HepG2 (cell line): ENCODE results near the gene MYCBPAP. TPM values are rescaled to one million over a fixed set of nuclear protein-coding genes. Genes with fewer than 3 reads are reported as not detected.

Source experiments
- ATAC-seq: fragments of 200-7000 bp; cut with Tn5 transposase; 3 replicates; pipeline ENCODE4 v1.9.1; 2020; ENCODE audit warnings: mild to moderate bottlenecking, moderate library complexity
- BruUV-seq: library from RNA; stranded (reverse); fragments of 400-500 nt; replicated peaks from 2 replicates; lab custom pipeline; 2021; lab: Mats Ljungman, UMichigan
- CTCF ChIA-PET: fragments of 300-600 bp; formaldehyde crosslinking; extraction: SDS; loops from one replicate; lab custom pipeline; 2021; ENCODE audit warnings: low total read pairs, inconsistent platforms, low intra/inter-chr PET ratio; lab: Yijun Ruan, JAX
- POLR2A ChIA-PET: fragments of 350-600 bp; sonication (Branson Sonifier 250); formaldehyde crosslinking; loops from one replicate; lab custom pipeline; 2020; ENCODE audit warnings: antibody characterized with exemption, inconsistent platforms; lab: Yijun Ruan, JAX
- DNase-seq: peaks from one replicate; pipeline ENCODE4 v3.0.0-alpha.2; 2015; ENCODE audit warnings: low spot score
- FAIRE-seq: peaks from 3 replicates; lab custom pipeline; 2011; peaks lifted over from hg19 to GRCh38; lab: Jason Lieb, UNC
- H2AFZ ChIP-seq: one replicate; pipeline ENCODE4 v1.6.1; 2011; ENCODE audit warnings: low read length, inconsistent platforms
- H3K27ac ChIP-seq: fragments of 300-600 bp; 3 replicates; pipeline ENCODE4 v1.8.0; 2011; ENCODE audit warnings: mixed run types, mild to moderate bottlenecking, mixed read lengths, low read length, inconsistent platforms; ENCODE audit not compliant: insufficient read depth; ENCODE audit errors: extremely low read length
- H3K27me3 ChIP-seq, 2 experiments: fragments of 200-600 bp in 1 of 2; 2 replicates in 1 of 2; 3 replicates in 1 of 2; pipeline versions ENCODE4 v1.6.0 to v1.8.0; 2011; ENCODE audit warnings: low read length in 2 of 2, mild to moderate bottlenecking in 2 of 2, moderate library complexity in 2 of 2, inconsistent platforms in 1 of 2; ENCODE audit not compliant: insufficient read depth in 2 of 2, control insufficient read depth in 1 of 2
- H3K36me3 ChIP-seq, 2 experiments: fragments of 200-600 bp in 1 of 2; replicated peaks in 1 of 2; 2 replicates in 1 of 2; 3 replicates in 1 of 2; pipeline versions ENCODE4 v1.5.1 to v1.8.0; 2011; ENCODE audit warnings: low read length in 2 of 2, inconsistent platforms in 1 of 2; ENCODE audit not compliant: insufficient read depth in 2 of 2, control insufficient read depth in 1 of 2
- H3K4me1 ChIP-seq: 2 replicates; pipeline ENCODE4 v1.5.1; 2012; ENCODE audit warnings: low read length, inconsistent platforms; ENCODE audit not compliant: insufficient read depth
- H3K4me2 ChIP-seq: 2 replicates; pipeline ENCODE4 v1.6.0; 2011; ENCODE audit warnings: low read depth, low read length, inconsistent platforms
- H3K4me3 ChIP-seq, 3 experiments: fragments of 200-600 bp in 1 of 3; sonication (generic), shearing (Covaris generic) in 1 of 3; replicated peaks in 1 of 3; 2 replicates each; pipeline ENCODE4 v1.5.1; 2011 to 2016; ENCODE audit warnings: low read length in 3 of 3, inconsistent platforms in 2 of 3, low read depth in 2 of 3, mild to moderate bottlenecking in 2 of 3, control low read depth in 1 of 3, mixed read lengths in 1 of 3; ENCODE audit not compliant: insufficient read depth in 1 of 3
- H3K79me2 ChIP-seq: one replicate; pipeline ENCODE4 v1.6.1; 2011; ENCODE audit warnings: low read length, inconsistent platforms; ENCODE audit not compliant: insufficient read depth
- H3K9ac ChIP-seq: 2 replicates; pipeline ENCODE4 v1.6.0; 2011; ENCODE audit warnings: mild to moderate bottlenecking, low read depth, low read length, inconsistent platforms; ENCODE audit not compliant: insufficient read depth
- H3K9me3 ChIP-seq: 2 replicates; pipeline ENCODE4 v1.5.1; 2012; ENCODE audit warnings: mild to moderate bottlenecking, low read length
- H4K20me1 ChIP-seq: 2 replicates; pipeline ENCODE4 v1.6.0; 2011; ENCODE audit warnings: inconsistent platforms, mild to moderate bottlenecking, low read length, moderate library complexity; ENCODE audit not compliant: insufficient read depth
- HDAC1 ChIP-seq: sonication (generic); formaldehyde crosslinking; IDR thresholded peaks from 2 replicates; pipeline ENCODE4 v1.5.1; 2020; ENCODE audit warnings: mild to moderate bottlenecking, missing genetic modification reagents
- HNRNPL ChIP-seq: fragments of 200-400 bp; formaldehyde crosslinking; IDR thresholded peaks from 2 replicates; pipeline ENCODE4 v1.6.1; 2017; ENCODE audit warnings: mild to moderate bottlenecking, low read depth, low read length
- ONECUT2 ChIP-seq: sonication (generic); formaldehyde crosslinking; IDR thresholded peaks from 2 replicates; pipeline ENCODE4 v1.4.0; 2020; ENCODE audit warnings: missing genetic modification reagents
- RBM39 ChIP-seq: fragments of 200-400 bp; formaldehyde crosslinking; IDR thresholded peaks from one replicate; pipeline ENCODE4 v1.6.1; 2018; ENCODE audit warnings: antibody characterized with exemption, mild to moderate bottlenecking, low read depth, low read length; ENCODE audit not compliant: poor library complexity, severe bottlenecking
- SAP130 ChIP-seq: IDR thresholded peaks from 2 replicates; pipeline ENCODE4 v1.6.1; 2016; ENCODE audit warnings: low read depth
- SIN3A ChIP-seq: IDR thresholded peaks from 2 replicates; pipeline ENCODE4 v1.6.1; 2011; ENCODE audit warnings: low read depth, mild to moderate bottlenecking, control low read depth, low read length, borderline replicate concordance
- ZFY ChIP-seq: sonication (generic); formaldehyde crosslinking; IDR thresholded peaks from 2 replicates; pipeline ENCODE4 v1.4.0; 2020; ENCODE audit warnings: missing genetic modification reagents
- ZMAT3 ChIP-seq: sonication (generic); formaldehyde crosslinking; conservative IDR thresholded peaks from 2 replicates; pipeline ENCODE4 v1.7.0; 2021; ENCODE audit warnings: missing genetic modification reagents
- ZNF17 ChIP-seq: sonication (generic); formaldehyde crosslinking; IDR thresholded peaks from 2 replicates; pipeline ENCODE4 v1.5.0; 2020; ENCODE audit warnings: mild to moderate bottlenecking, missing genetic modification reagents
- ZNF205 ChIP-seq: IDR thresholded peaks from 2 replicates; pipeline ENCODE4 v1.6.1; 2018; ENCODE audit warnings: missing biosample characterization, missing genetic modification reagents
- ZNF44 ChIP-seq: sonication (generic); formaldehyde crosslinking; IDR thresholded peaks from 2 replicates; pipeline ENCODE4 v1.5.1; 2020; ENCODE audit warnings: mild to moderate bottlenecking, missing genetic modification reagents
- ZNF781 ChIP-seq: sonication (generic); formaldehyde crosslinking; IDR thresholded peaks from 2 replicates; pipeline ENCODE4 v1.5.1; 2020; ENCODE audit warnings: borderline replicate concordance, mild to moderate bottlenecking, missing genetic modification reagents; ENCODE audit errors: not compliant biosample characterization
- ZNF891 ChIP-seq: sonication (generic); formaldehyde crosslinking; IDR thresholded peaks from 2 replicates; pipeline ENCODE4 v1.5.0; 2020; ENCODE audit warnings: mild to moderate bottlenecking, missing genetic modification reagents
- WGBS: methylation state at CpG from one replicate; pipeline ENCODE4 v1.1.6; 2017; ENCODE audit warnings: low lambda C conversion rate; 5-methylcytosine and 5-hydroxymethylcytosine counted together
- in situ Hi-C: cut with HindIII; loops from 2 replicates; pipeline ENCODE4 v1.10.0; 2017; ENCODE audit warnings: low pct_unique_long_range_greater_than_20kb; ENCODE audit not compliant: extremely low pct_ligation_motif_present
- intact Hi-C: fragments of 100-400 bp; cut with micrococcal nuclease; formaldehyde crosslinking; loops from one replicate; pipeline ENCODE4 v1.10.0; 2022; ENCODE audit not compliant: unreplicated experiment
- polyA plus RNA-seq, 8 experiments: library from polyadenylated mRNA; depleted of rRNA in 3 of 8; stranded (reverse) in 7 of 8; unstranded in 1 of 8; fragments of >200 nt; fragmentation: Illumina TruSeq in 4 of 8; extraction: Trizol in 4 of 8; gene quantifications; 2 replicates each; pipeline versions ENCODE4 v1.2.1 to v1.2.3, GENCODE V29; 2011 to 2016; ENCODE audit warnings: low read depth in 4 of 8, missing spikeins in 1 of 8, mixed read lengths in 1 of 8; ENCODE audit not compliant: insufficient read depth in 1 of 8
- total RNA-seq, 5 experiments: library from RNA; depleted of rRNA; stranded (reverse); fragments of >200 nt; fragmentation: Illumina TruSeq; extraction: Trizol; gene quantifications; 2 replicates each; pipeline ENCODE4 v1.2.3, GENCODE V29; 2016; ENCODE audit warnings: low read depth in 1 of 5
- TF ChIP-seq, protein P1 (sequence below): sonication (generic); formaldehyde crosslinking; IDR thresholded peaks from 2 replicates; pipeline ENCODE4 v1.4.0; 2020; ENCODE audit warnings: missing genetic modification reagents, mild to moderate bottlenecking, borderline replicate concordance
- TF ChIP-seq, protein P2 (sequence below): sonication (generic); formaldehyde crosslinking; conservative IDR thresholded peaks from 2 replicates; pipeline ENCODE4 v1.4.0; 2020; ENCODE audit warnings: mild to moderate bottlenecking, missing genetic modification reagents, moderate library complexity
- TF ChIP-seq, protein P3 (sequence below): sonication (generic); formaldehyde crosslinking; IDR thresholded peaks from 2 replicates; pipeline ENCODE4 v1.4.0; 2020; ENCODE audit warnings: mild to moderate bottlenecking, missing genetic modification reagents
- TF ChIP-seq, protein P4 (sequence below): sonication (generic); formaldehyde crosslinking; IDR thresholded peaks from 2 replicates; pipeline ENCODE4 v1.5.1; 2020; ENCODE audit warnings: mild to moderate bottlenecking, moderate library complexity, missing genetic modification reagents

The MYCBPAP gene
- total and polyA plus RNA-seq, 2 of the 13 experiments (the other 11 are each of a cell fraction or from before 2014, with no cell fraction given): 0.22 to 0.24 TPM

DNA sequence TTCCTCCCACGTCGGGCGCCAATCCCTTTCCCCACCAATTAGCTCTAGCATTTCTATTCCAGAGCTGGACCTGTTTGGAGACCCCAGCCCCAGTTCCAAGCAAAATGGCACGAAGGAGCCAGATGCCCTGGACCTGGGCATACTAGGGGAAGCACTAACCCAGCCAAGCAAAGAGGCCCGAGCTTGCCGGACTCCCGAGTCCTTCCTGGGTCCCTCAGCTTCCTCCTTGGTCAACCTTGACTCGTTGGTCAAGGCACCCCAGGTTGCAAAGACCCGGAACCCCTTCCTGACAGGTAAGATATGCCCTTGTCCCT lies 33.1 kb downstream of the MYCBPAP start:
- H3K9ac ChIP-seq: peak overlapping the region; percentile 95
- POLR2A ChIA-PET: interaction anchor here (0.6 to 4.2 kb wide), 24 partner anchors 9 to 348 kb away, joined by 3 to 79 read pairs (median 6); partner anchors contain the start of genes CACNA1G, EPN3, LUC7L3 and TOB1
- H3K79me2 ChIP-seq: no peaks in the 10 kb centered on the region
- H3K4me3 ChIP-seq: peak overlapping the region; percentile 73 to 87 (median 78)
- no TSS peak for BruUV-seq
- H3K9me3 ChIP-seq: no peaks in the 10 kb centered on the region
- peaks cover 75% of the 10 kb centered on the region for H3K4me1 ChIP-seq
- H3K4me2 ChIP-seq: peak overlapping the region; percentile 97
- H4K20me1 ChIP-seq: no peaks in the 10 kb centered on the region
- ATAC-seq: no peak
- H3K27me3 ChIP-seq: no peaks in the 10 kb centered on the region; a peak in 1 of 5 replicates
- H3K27ac ChIP-seq: peak overlapping the region; percentile 97
- no peak for DNase-seq
- H3K36me3 ChIP-seq: no peaks in the 10 kb centered on the region
- in situ Hi-C loops: loop anchor here (10.0 kb wide), 1 partner anchor 413 kb away; no protein-coding TSS in a partner anchor
- CTCF ChIA-PET: no interaction called here
- FAIRE-seq: no peak
- WGBS: 8% methylated on average over 8 of the region's 9 CpGs
- intact Hi-C loops: loop anchor here (10.0 kb wide), 1 partner anchor 413 kb away; no protein-coding TSS in a partner anchor
- H2AFZ ChIP-seq: no peak overlapping the region
- TF ChIP-seq SAP130 (CRISPR knock-in tag): no peak
- peak; percentile 37 for TF ChIP-seq ZNF781 (CRISPR knock-in tag)
- peak; percentile 24; the same call in 1 of the 2 replicates for TF ChIP-seq HDAC1
- TF ChIP-seq ZMAT3 (CRISPR knock-in tag): no peak
- TF ChIP-seq ZNF17 (CRISPR knock-in tag): no peak
- no peak for TF ChIP-seq ZFY
- no peak for TF ChIP-seq ZNF205 (CRISPR knock-in tag)
- no peak for TF ChIP-seq ZNF891 (CRISPR knock-in tag)
- TF ChIP-seq ONECUT2 (CRISPR knock-in tag): no peak
- TF ChIP-seq, protein P1, sequence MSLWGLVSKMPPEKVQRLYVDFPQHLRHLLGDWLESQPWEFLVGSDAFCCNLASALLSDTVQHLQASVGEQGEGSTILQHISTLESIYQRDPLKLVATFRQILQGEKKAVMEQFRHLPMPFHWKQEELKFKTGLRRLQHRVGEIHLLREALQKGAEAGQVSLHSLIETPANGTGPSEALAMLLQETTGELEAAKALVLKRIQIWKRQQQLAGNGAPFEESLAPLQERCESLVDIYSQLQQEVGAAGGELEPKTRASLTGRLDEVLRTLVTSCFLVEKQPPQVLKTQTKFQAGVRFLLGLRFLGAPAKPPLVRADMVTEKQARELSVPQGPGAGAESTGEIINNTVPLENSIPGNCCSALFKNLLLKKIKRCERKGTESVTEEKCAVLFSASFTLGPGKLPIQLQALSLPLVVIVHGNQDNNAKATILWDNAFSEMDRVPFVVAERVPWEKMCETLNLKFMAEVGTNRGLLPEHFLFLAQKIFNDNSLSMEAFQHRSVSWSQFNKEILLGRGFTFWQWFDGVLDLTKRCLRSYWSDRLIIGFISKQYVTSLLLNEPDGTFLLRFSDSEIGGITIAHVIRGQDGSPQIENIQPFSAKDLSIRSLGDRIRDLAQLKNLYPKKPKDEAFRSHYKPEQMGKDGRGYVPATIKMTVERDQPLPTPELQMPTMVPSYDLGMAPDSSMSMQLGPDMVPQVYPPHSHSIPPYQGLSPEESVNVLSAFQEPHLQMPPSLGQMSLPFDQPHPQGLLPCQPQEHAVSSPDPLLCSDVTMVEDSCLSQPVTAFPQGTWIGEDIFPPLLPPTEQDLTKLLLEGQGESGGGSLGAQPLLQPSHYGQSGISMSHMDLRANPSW (CRISPR knock-in tag): no peak
- TF ChIP-seq HNRNPL: 0 out of 2 replicates have a peak, but pooled peaks have one; percentile 46
- TF ChIP-seq, protein P2, sequence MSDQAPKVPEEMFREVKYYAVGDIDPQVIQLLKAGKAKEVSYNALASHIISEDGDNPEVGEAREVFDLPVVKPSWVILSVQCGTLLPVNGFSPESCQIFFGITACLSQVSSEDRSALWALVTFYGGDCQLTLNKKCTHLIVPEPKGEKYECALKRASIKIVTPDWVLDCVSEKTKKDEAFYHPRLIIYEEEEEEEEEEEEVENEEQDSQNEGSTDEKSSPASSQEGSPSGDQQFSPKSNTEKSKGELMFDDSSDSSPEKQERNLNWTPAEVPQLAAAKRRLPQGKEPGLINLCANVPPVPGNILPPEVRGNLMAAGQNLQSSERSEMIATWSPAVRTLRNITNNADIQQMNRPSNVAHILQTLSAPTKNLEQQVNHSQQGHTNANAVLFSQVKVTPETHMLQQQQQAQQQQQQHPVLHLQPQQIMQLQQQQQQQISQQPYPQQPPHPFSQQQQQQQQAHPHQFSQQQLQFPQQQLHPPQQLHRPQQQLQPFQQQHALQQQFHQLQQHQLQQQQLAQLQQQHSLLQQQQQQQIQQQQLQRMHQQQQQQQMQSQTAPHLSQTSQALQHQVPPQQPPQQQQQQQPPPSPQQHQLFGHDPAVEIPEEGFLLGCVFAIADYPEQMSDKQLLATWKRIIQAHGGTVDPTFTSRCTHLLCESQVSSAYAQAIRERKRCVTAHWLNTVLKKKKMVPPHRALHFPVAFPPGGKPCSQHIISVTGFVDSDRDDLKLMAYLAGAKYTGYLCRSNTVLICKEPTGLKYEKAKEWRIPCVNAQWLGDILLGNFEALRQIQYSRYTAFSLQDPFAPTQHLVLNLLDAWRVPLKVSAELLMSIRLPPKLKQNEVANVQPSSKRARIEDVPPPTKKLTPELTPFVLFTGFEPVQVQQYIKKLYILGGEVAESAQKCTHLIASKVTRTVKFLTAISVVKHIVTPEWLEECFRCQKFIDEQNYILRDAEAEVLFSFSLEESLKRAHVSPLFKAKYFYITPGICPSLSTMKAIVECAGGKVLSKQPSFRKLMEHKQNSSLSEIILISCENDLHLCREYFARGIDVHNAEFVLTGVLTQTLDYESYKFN (CRISPR knock-in tag): no peak
- TF ChIP-seq, protein P3, sequence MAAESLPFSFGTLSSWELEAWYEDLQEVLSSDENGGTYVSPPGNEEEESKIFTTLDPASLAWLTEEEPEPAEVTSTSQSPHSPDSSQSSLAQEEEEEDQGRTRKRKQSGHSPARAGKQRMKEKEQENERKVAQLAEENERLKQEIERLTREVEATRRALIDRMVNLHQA (CRISPR knock-in tag): no peak
- TF ChIP-seq SIN3A: no peak
- no peak for TF ChIP-seq ZNF44 (CRISPR knock-in tag)
- TF ChIP-seq RBM39: no peak
- TF ChIP-seq, protein P4, sequence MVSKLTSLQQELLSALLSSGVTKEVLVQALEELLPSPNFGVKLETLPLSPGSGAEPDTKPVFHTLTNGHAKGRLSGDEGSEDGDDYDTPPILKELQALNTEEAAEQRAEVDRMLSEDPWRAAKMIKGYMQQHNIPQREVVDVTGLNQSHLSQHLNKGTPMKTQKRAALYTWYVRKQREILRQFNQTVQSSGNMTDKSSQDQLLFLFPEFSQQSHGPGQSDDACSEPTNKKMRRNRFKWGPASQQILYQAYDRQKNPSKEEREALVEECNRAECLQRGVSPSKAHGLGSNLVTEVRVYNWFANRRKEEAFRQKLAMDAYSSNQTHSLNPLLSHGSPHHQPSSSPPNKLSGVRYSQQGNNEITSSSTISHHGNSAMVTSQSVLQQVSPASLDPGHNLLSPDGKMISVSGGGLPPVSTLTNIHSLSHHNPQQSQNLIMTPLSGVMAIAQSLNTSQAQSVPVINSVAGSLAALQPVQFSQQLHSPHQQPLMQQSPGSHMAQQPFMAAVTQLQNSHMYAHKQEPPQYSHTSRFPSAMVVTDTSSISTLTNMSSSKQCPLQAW (CRISPR knock-in tag): peak; percentile 12; the same call in 1 of the 2 replicates
